B cell (primary cell): ENCODE data around the gene EPM2A. TPM values are rescaled to one million over a fixed set of nuclear protein-coding genes. Genes with fewer than 3 reads are reported as not detected.

Source experiments
- ATAC-seq: fragments of 200-7000 bp; cut with Tn5 transposase; one replicate; pipeline ENCODE4 v1.10.0; 2021; ENCODE audit warnings: low read depth, mild to moderate bottlenecking, moderate number of reproducible peaks, moderate library complexity
- CTCF ChIA-PET: fragments of 350-600 bp; sonication (Branson Sonifier 250); formaldehyde crosslinking; loops from one replicate; lab custom pipeline; 2021; ENCODE audit warnings: antibody characterized with exemption, inconsistent platforms; lab: Charles Lee
- POLR2A ChIA-PET: fragments of 350-600 bp; sonication (Branson Sonifier 250); formaldehyde crosslinking; loops from one replicate; lab custom pipeline; 2021; ENCODE audit warnings: antibody characterized with exemption; lab: Charles Lee
- DNase-seq: peaks from one replicate; pipeline ENCODE4 v3.0.0; 2013
- H2AFZ ChIP-seq: 2 replicates; pipeline ENCODE4 v1.6.1; 2012; ENCODE audit warnings: mild to moderate bottlenecking, low read depth, low read length; ENCODE audit not compliant: insufficient read depth, poor library complexity, severe bottlenecking
- H3K27ac ChIP-seq, 2 donors: 1 replicate in 1 of 2; 2 replicates in 1 of 2; pipeline ENCODE4 v1.5.1; 2012 to 2013; ENCODE audit warnings: low read length in 2 of 2, mild to moderate bottlenecking in 2 of 2, moderate library complexity in 1 of 2
- H3K27me3 ChIP-seq, 4 experiments: fragments of 200-600 bp in 1 of 4; sonication (generic) in 1 of 4; replicated peaks in 1 of 4; 1 replicate in 2 of 4; 2 replicates in 2 of 4; pipeline versions ENCODE4 v1.6.1 to v1.7.0; 2013 to 2016; ENCODE audit warnings: low read length in 3 of 4, mild to moderate bottlenecking in 2 of 4, mixed read lengths in 1 of 4, moderate library complexity in 1 of 4; ENCODE audit not compliant: insufficient read depth in 4 of 4, control insufficient read depth in 3 of 4; ENCODE audit errors: control extremely low read depth in 1 of 4
- H3K36me3 ChIP-seq, 2 experiments: replicated peaks in 1 of 2; 1 replicate in 1 of 2; 2 replicates in 1 of 2; pipeline versions ENCODE4 v1.6.1 to v1.7.1; 2013; ENCODE audit warnings: low read length in 1 of 2; ENCODE audit not compliant: insufficient read depth in 2 of 2, control insufficient read depth in 1 of 2; ENCODE audit errors: control extremely low read depth in 1 of 2, extremely low read depth in 1 of 2
- H3K4me1 ChIP-seq, 2 donors: fragments of 200-600 bp in 1 of 2; sonication (generic) in 1 of 2; 1 replicate in 1 of 2; 2 replicates in 1 of 2; pipeline versions ENCODE4 v1.5.1 to v1.6.1; 2013 to 2017; ENCODE audit warnings: low read length in 2 of 2; ENCODE audit not compliant: control insufficient read depth in 2 of 2, insufficient read depth in 2 of 2
- H3K4me2 ChIP-seq: replicated peaks from 2 replicates; pipeline ENCODE3; 2012; ENCODE audit warnings: mild to moderate bottlenecking, low read depth, low read length; ENCODE audit not compliant: poor library complexity, severe bottlenecking
- H3K4me3 ChIP-seq, 5 experiments: fragments of 200-600 bp in 1 of 5; sonication (generic) in 1 of 5; 1 replicate in 3 of 5; 2 replicates in 2 of 5; pipeline versions ENCODE4 v1.5.1 to v1.7.0; 2011 to 2016; ENCODE audit warnings: low read length in 4 of 5, mild to moderate bottlenecking in 4 of 5, low read depth in 2 of 5, control low read depth in 1 of 5, moderate library complexity in 1 of 5; ENCODE audit not compliant: insufficient read depth in 1 of 5; ENCODE audit errors: control extremely low read depth in 1 of 5, extremely low read depth in 1 of 5
- H3K79me2 ChIP-seq: fragments of 200-600 bp; sonication (generic); one replicate; pipeline ENCODE4 v1.6.0; 2016; ENCODE audit warnings: low read length; ENCODE audit not compliant: control insufficient read depth, insufficient read depth
- H3K9ac ChIP-seq: fragments of 200-600 bp; sonication (generic); 2 replicates; pipeline ENCODE4 v1.6.1; 2017; ENCODE audit warnings: mild to moderate bottlenecking, low read length, moderate library complexity
- H3K9me3 ChIP-seq, 3 donors: one replicate each; pipeline versions ENCODE4 v1.6.1 to v1.7.1; 2013; ENCODE audit warnings: low read length in 2 of 3; ENCODE audit not compliant: control insufficient read depth in 2 of 3, insufficient read depth in 1 of 3; ENCODE audit errors: control extremely low read depth in 1 of 3
- H4K20me1 ChIP-seq: 2 replicates; pipeline ENCODE4 v1.6.0; 2012; ENCODE audit warnings: mild to moderate bottlenecking, low read length; ENCODE audit not compliant: insufficient read depth, control insufficient read depth, poor library complexity, severe bottlenecking
- H3K27ac Mint-ChIP-seq: one replicate; pipeline ENCODE4 v1.8.0; 2021; ENCODE audit warnings: mixed read lengths
- H3K27me3 Mint-ChIP-seq: one replicate; pipeline ENCODE4 v1.8.0; 2021; ENCODE audit warnings: mixed read lengths
- H3K4me1 Mint-ChIP-seq: one replicate; pipeline ENCODE4 v1.8.0; 2021; ENCODE audit warnings: mixed read lengths
- H3K4me3 Mint-ChIP-seq: one replicate; pipeline ENCODE4 v1.8.0; 2021; ENCODE audit warnings: mixed read lengths
- H3K9me3 Mint-ChIP-seq: one replicate; pipeline ENCODE4 v1.8.0; 2022; ENCODE audit warnings: mixed read lengths; ENCODE audit not compliant: insufficient read depth
- CTCF ChIP-seq: fragments of 200-600 bp; IDR thresholded peaks from one replicate; pipeline ENCODE4 v1.8.0; 2022; ENCODE audit warnings: antibody characterized with exemption, mild to moderate bottlenecking
- EZH2 ChIP-seq: IDR thresholded peaks from 2 replicates; pipeline ENCODE4 v1.6.1; 2012; ENCODE audit warnings: borderline replicate concordance, low read depth, mild to moderate bottlenecking, moderate library complexity, low read length; ENCODE audit not compliant: insufficient read depth, poor library complexity, severe bottlenecking
- WGBS: methylation state at CpG from one replicate; pipeline ENCODE4 v1.1.5; 2013; ENCODE audit warnings: missing lambda C conversion rate; ENCODE audit not compliant: insufficient coverage; 5-methylcytosine and 5-hydroxymethylcytosine counted together
- intact Hi-C: fragments of 100-400 bp; cut with micrococcal nuclease; formaldehyde crosslinking; loops from one replicate; pipeline ENCODE4 v1.10.0; 2022
- polyA plus RNA-seq: library from polyadenylated mRNA; depleted of rRNA; stranded (reverse); fragments of >200 nt; gene quantifications from 2 replicates; pipeline ENCODE4 v1.2.3, GENCODE V29; 2012
- total RNA-seq, 2 donors: library from RNA; stranded (reverse); fragments of 120-200 nt in 1 of 2; gene quantifications; 1 replicate in 1 of 2; 2 replicates in 1 of 2; pipeline versions ENCODE4 v1.2.3 to v1.2.4, GENCODE V29; 2013 to 2022

EPM2A gene
- total and polyA plus RNA-seq, 2 donors (not counting 1 experiment from before 2014, with no cell fraction given), result 6.2 to 17.0 TPM

GRCh38 chr6:145725570-145725969 is 9.8 kb downstream of the EPM2A start:
- Histone ChIP-seq H3K4me2 (no peak overlapping the region), H3K4me3 (no peak overlapping the region), H4K20me1 (no peaks in the 10 kb centered on the region), H3K9ac (no peak overlapping the region), H3K27me3 (no peaks in the 10 kb centered on the region), H3K27ac (no peak overlapping the region), H3K4me1 (peaks cover 8 to 9% of the 10 kb centered on the region in 2 donors), H3K9me3 (peaks cover 6 to 44% (median 19%) of the 10 kb centered on the region in 3 donors), H3K79me2 (peaks cover 21% of the 10 kb centered on the region), H3K36me3 (peaks cover 0 to 2% of the 10 kb centered on the region in 2 experiments), H2AFZ (no peak overlapping the region)
- H3K4me3 Mint-ChIP-seq, result no peak overlapping the region
- intact Hi-C loops, result no loop called here
- no peaks in the 10 kb centered on the region for H3K27me3 Mint-ChIP-seq
- H3K27ac Mint-ChIP-seq, result no peak overlapping the region
- H3K9me3 Mint-ChIP-seq, result peaks cover 16% of the 10 kb centered on the region
- WGBS, result no CpG with 5 or more reads among the region's 2 CpGs
- TF ChIP-seq EZH2, result no peak
- TF ChIP-seq CTCF, result no peak
- ChIA-PET POLR2A (no interaction called here), CTCF (interaction anchor here (1.1 kb wide), 1 partner anchor 92 kb away, joined by 3 read pairs; no protein-coding TSS in a partner anchor)
- ATAC-seq (no peak), DNase-seq (no peak)
- peaks cover 17% of the 10 kb centered on the region for H3K4me1 Mint-ChIP-seq

- TF ChIP-seq EZH2 (no peak), CTCF (no peak)
- no peak overlapping the region for H3K27ac ChIP-seq
- H3K9ac ChIP-seq, result no peak overlapping the region
- no peaks in the 10 kb centered on the region for H3K27me3 ChIP-seq
- Mint-ChIP-seq H3K9me3 (peaks cover 13% of the 10 kb centered on the region), H3K4me3 (no peak overlapping the region), H3K27ac (no peak overlapping the region), H3K4me1 (peaks cover 7% of the 10 kb centered on the region), H3K27me3 (no peaks in the 10 kb centered on the region)
- peaks cover 21% of the 10 kb centered on the region for H3K79me2 ChIP-seq
- DNase-seq (no peak), ATAC-seq (no peak)
- H2AFZ ChIP-seq, result no peak overlapping the region
- no peak overlapping the region for H3K4me3 ChIP-seq
- WGBS, result no CpG with 5 or more reads among the region's 1 CpG
- intact Hi-C loops, result no loop called here
- H3K4me1 ChIP-seq, result no peaks in the 10 kb centered on the region
- H3K4me2 ChIP-seq, result no peak overlapping the region
- H3K9me3 ChIP-seq, result peaks cover 6 to 27% (median 8%) of the 10 kb centered on the region in 3 donors
- ChIA-PET POLR2A (no interaction called here), CTCF (no interaction called here)
- peaks cover 0 to 4% of the 10 kb centered on the region in 2 experiments for H3K36me3 ChIP-seq
- no peaks in the 10 kb centered on the region for H4K20me1 ChIP-seq
These were observed 11.7 kb downstream of the EPM2A start for GRCh38 chr6:145723646-145724045.
